WTC11 (cell line): Measurements from ENCODE around the gene MOB3C.

ENCODE experiments used
- ATF1 ChIP-seq: sonication (generic); formaldehyde crosslinking; IDR thresholded peaks from 2 replicates; pipeline ENCODE4 v1.8.1; 2023; ENCODE audit warnings: mild to moderate bottlenecking, moderate library complexity, missing genetic modification reagents
- CREM ChIP-seq: sonication (generic); formaldehyde crosslinking; IDR thresholded peaks from 2 replicates; pipeline ENCODE4 v1.8.1; 2022; ENCODE audit warnings: mild to moderate bottlenecking, missing genetic modification reagents, moderate library complexity
- CTCF ChIP-seq: fragments of 200-600 bp; IDR thresholded peaks from 2 replicates; pipeline ENCODE4 v1.8.0; 2022; ENCODE audit warnings: antibody characterized with exemption
- EMX1 ChIP-seq: fragments of 250-450 bp; sonication (Bioruptor Pico); IDR thresholded peaks from 2 replicates; pipeline ENCODE4 v1.8.0; 2021; ENCODE audit warnings: mild to moderate bottlenecking
- ERG ChIP-seq: fragments of 250-450 bp; sonication (Bioruptor Pico); IDR thresholded peaks from 2 replicates; pipeline ENCODE4 v1.8.0; 2021; ENCODE audit warnings: mild to moderate bottlenecking
- ESRRA ChIP-seq: sonication (generic); formaldehyde crosslinking; IDR thresholded peaks from 2 replicates; pipeline ENCODE4 v1.8.1; 2022; ENCODE audit warnings: mild to moderate bottlenecking, missing genetic modification reagents, borderline replicate concordance
- MAX ChIP-seq: sonication (generic); formaldehyde crosslinking; IDR thresholded peaks from 2 replicates; pipeline ENCODE4 v1.8.0; 2022; ENCODE audit warnings: mild to moderate bottlenecking, missing genetic modification reagents
- NFYB ChIP-seq: sonication (generic); formaldehyde crosslinking; conservative IDR thresholded peaks from 2 replicates; pipeline ENCODE4 v1.8.0; 2022; ENCODE audit warnings: low read depth, missing genetic modification reagents
- PREB ChIP-seq: sonication (generic); formaldehyde crosslinking; IDR thresholded peaks from 2 replicates; pipeline ENCODE4 v1.8.1; 2022; ENCODE audit warnings: mild to moderate bottlenecking, missing genetic modification reagents, moderate library complexity, borderline replicate concordance
- TCF7 ChIP-seq: sonication (generic); formaldehyde crosslinking; IDR thresholded peaks from 2 replicates; pipeline ENCODE4 v1.8.0; 2022; ENCODE audit warnings: mild to moderate bottlenecking, low read depth, missing genetic modification reagents, moderate library complexity
- ZNF232 ChIP-seq: sonication (generic); formaldehyde crosslinking; IDR thresholded peaks from 2 replicates; pipeline ENCODE4 v1.8.0; 2022; ENCODE audit warnings: mild to moderate bottlenecking, missing genetic modification reagents
- ZNF396 ChIP-seq: fragments of 250-450 bp; sonication (Bioruptor Pico); IDR thresholded peaks from 2 replicates; pipeline ENCODE4 v1.8.0; 2021; ENCODE audit warnings: mild to moderate bottlenecking, moderate library complexity, borderline replicate concordance

GRCh38 chr1:46615088-46615487, 1.5 kb downstream of the MOB3C start:
- no peak for TF ChIP-seq ESRRA (CRISPR knock-in tag)
- no peak for TF ChIP-seq PREB (CRISPR knock-in tag)
- TF ChIP-seq CTCF: no peak
- TF ChIP-seq MAX (CRISPR knock-in tag): no peak
- no peak for TF ChIP-seq ERG (CRISPR knock-in tag)
- no peak for TF ChIP-seq TCF7 (CRISPR knock-in tag)
- TF ChIP-seq NFYB (CRISPR knock-in tag): no peak
- TF ChIP-seq ATF1 (CRISPR knock-in tag): no peak
- no peak for TF ChIP-seq EMX1
- no peak for TF ChIP-seq CREM (CRISPR knock-in tag)
- TF ChIP-seq ZNF232 (CRISPR knock-in tag): no peak
- TF ChIP-seq ZNF396: no peak
